Aorta (tissue), 5 donors: ENCODE data around the gene CACTIN. TPM values are rescaled to one million over a fixed set of nuclear protein-coding genes. Genes with fewer than 3 reads are reported as not detected.

Experiments
- ATAC-seq: fragments of 200-7000 bp; cut with Tn5 transposase; one replicate; pipeline ENCODE4 v1.9.1; 2022; ENCODE audit warnings: moderate library complexity; ENCODE audit not compliant: low FRiP score
- DNase-seq, 2 donors: peaks; one replicate each; pipeline ENCODE4 v3.0.0-alpha.2; 2020
- H3K27ac ChIP-seq, 2 donors: one replicate each; pipeline ENCODE4 v1.5.1; 2013; ENCODE audit warnings: low read length in 2 of 2, mild to moderate bottlenecking in 2 of 2, moderate library complexity in 2 of 2, control low read depth in 1 of 2, inconsistent platforms in 1 of 2, low read depth in 1 of 2
- H3K27me3 ChIP-seq, 2 donors: one replicate each; pipeline ENCODE4 v1.6.1; 2013; ENCODE audit warnings: control low read depth in 1 of 2, low read length in 1 of 2, mild to moderate bottlenecking in 1 of 2, moderate library complexity in 1 of 2; ENCODE audit not compliant: insufficient read depth in 2 of 2, control insufficient read depth in 1 of 2
- H3K36me3 ChIP-seq, 2 donors: one replicate each; pipeline ENCODE4 v1.6.1; 2013; ENCODE audit warnings: control low read depth in 1 of 2, low read length in 1 of 2, mild to moderate bottlenecking in 1 of 2; ENCODE audit not compliant: insufficient read depth in 2 of 2, control insufficient read depth in 1 of 2
- H3K4me1 ChIP-seq, 2 donors: one replicate each; pipeline ENCODE4 v1.6.1; 2013; ENCODE audit warnings: low read length in 2 of 2, control low read depth in 1 of 2, mild to moderate bottlenecking in 1 of 2, moderate library complexity in 1 of 2; ENCODE audit not compliant: insufficient read depth in 2 of 2, control insufficient read depth in 1 of 2
- H3K4me3 ChIP-seq, 2 donors: one replicate each; pipeline ENCODE4 v1.5.1; 2013; ENCODE audit warnings: low read length in 2 of 2, control low read depth in 1 of 2, mild to moderate bottlenecking in 1 of 2
- H3K9me3 ChIP-seq: one replicate; pipeline ENCODE4 v1.6.1; 2013; ENCODE audit warnings: mild to moderate bottlenecking, low read length; ENCODE audit not compliant: control insufficient read depth
- WGBS, 2 donors: extraction: QIAGEN DNeasy Blood & Tissue Kit; methylation state at CpG; one replicate each; pipeline ENCODE4 v1.1.7; 2013; 5-methylcytosine and 5-hydroxymethylcytosine counted together
- intact Hi-C, 2 donors: fragments of 100-400 bp; cut with DNase I; formaldehyde crosslinking; loops; one replicate each; pipeline versions ENCODE4 v1.14.2 to v1.15.0; 2022
- polyA plus RNA-seq, 2 donors: library from polyadenylated mRNA; stranded (reverse); fragments of 200-250 nt; gene quantifications; one replicate each; pipeline ENCODE4 v1.2.3, GENCODE V29; 2013
- total RNA-seq, 2 donors: library from RNA; stranded (reverse); fragmentation: NEBNext Ultra II Directional; extraction: Animal tissue kit (Norgen Biotek cat#: 25700); gene quantifications; one replicate each; pipeline ENCODE4 v1.2.1, GENCODE V29; 2021
- donor health status: healthy with polysubstance abuse.
- donor health status: Bipolar disorder and iron deficiency.
- donor health status: DM: no; HTN: no; CAD: no.
- donor health status: DM: no; HTN: no; CAD: no.
- donor health status: DM: yes; HTN: yes; CAD: no.

CACTIN gene
- total and polyA plus RNA-seq, 4 donors = 4.5 to 19.3 (median 17.3) TPM

- 85 to 89% methylated on average over 28 to 29 of the region's 29 CpGs for WGBS, 2 donors
- ATAC-seq (no peak), DNase-seq (peak in 1 of 2 donors; percentile 50)
- intact Hi-C loops = no loop called here
- Histone ChIP-seq H3K4me3 (no peak overlapping the region), H3K9me3 (no peaks in the 10 kb centered on the region), H3K27ac (no peak overlapping the region), H3K36me3 (no peaks in the 10 kb centered on the region), H3K4me1 (peaks cover 0 to 4% of the 10 kb centered on the region in 2 donors), H3K27me3 (no peaks in the 10 kb centered on the region)
These were observed 50.5 kb downstream of the CACTIN start for GRCh38 chr19:3575949-3576673.

GRCh38 chr19:3575260-3575741, 51.3 kb downstream of the CACTIN start:
- 91 to 92% methylated on average over 19 of the region's 19 CpGs for WGBS, 2 donors
- ATAC-seq (no peak), DNase-seq (no peak)
- Histone ChIP-seq H3K27ac (no peak overlapping the region), H3K9me3 (no peaks in the 10 kb centered on the region), H3K36me3 (no peaks in the 10 kb centered on the region), H3K4me3 (no peak overlapping the region), H3K4me1 (peaks cover 0 to under 1% of the 10 kb centered on the region in 2 donors), H3K27me3 (no peaks in the 10 kb centered on the region)
- intact Hi-C loops = no loop called here

- H3K27me3 ChIP-seq = no peaks in the 10 kb centered on the region
- intact Hi-C loops = loop anchor here in 1 of 2 donors (5.0 kb wide), 1 partner anchor 33 kb away; the partner anchor contains the start of gene TBXA2R
- no peaks in the 10 kb centered on the region for H3K36me3 ChIP-seq
- H3K4me3 ChIP-seq = no peak overlapping the region
- H3K4me1 ChIP-seq = no peaks in the 10 kb centered on the region
- H3K27ac ChIP-seq = no peak overlapping the region
- no peaks in the 10 kb centered on the region for H3K9me3 ChIP-seq
- DNase-seq (peak; percentile 95 to 96), ATAC-seq (peak; percentile 1)
- WGBS, 2 donors = 60% methylated on average over 53 to 55 of the region's 55 CpGs
These were observed 52.5 kb downstream of the CACTIN start for GRCh38 chr19:3573858-3574637.

- intact Hi-C loops = loop anchor here in 1 of 2 donors (5.0 kb wide), 1 partner anchor 34 kb away; the partner anchor contains the start of gene TBXA2R
These were observed 53.3 kb downstream of the CACTIN start for GRCh38 chr19:3573162-3573857.

GRCh38 chr19:3572855-3573161, 53.8 kb downstream of the CACTIN start, which contains the start of gene HMG20B:
Gene HMG20B (plus strand): TSS chr19:3572944. CDS start chr19:3573310, 366 bp downstream.
- ATAC-seq (no peak), DNase-seq (no peak)
- intact Hi-C loops = loop anchor here in 1 of 2 donors (1.0 to 5.0 kb wide), 2 partner anchors 16 to 34 kb away; partner anchors contain the start of genes MFSD12 and TBXA2R
- Histone ChIP-seq H3K27ac (peak within 1 kb of the TSS in 1 of 2 donors; percentile 32), H3K36me3 (no peaks in the 10 kb centered on the region), H3K27me3 (no peaks in the 10 kb centered on the region), H3K4me3 (peak within 1 kb of the TSS; percentile 74 to 94), H3K9me3 (no peaks in the 10 kb centered on the region), H3K4me1 (no peaks in the 10 kb centered on the region)
- 1 to 2% methylated on average over 16 to 30 of the region's 30 CpGs for WGBS, 2 donors

More at GRCh38 chr19:3573162-3573857, 53.3 kb downstream of the CACTIN start:
- Histone ChIP-seq H3K27ac (peak overlapping the region in 1 of 2 donors; percentile 32), H3K4me1 (no peaks in the 10 kb centered on the region), H3K36me3 (no peaks in the 10 kb centered on the region), H3K27me3 (no peaks in the 10 kb centered on the region), H3K9me3 (no peaks in the 10 kb centered on the region), H3K4me3 (peak overlapping the region; percentile 74 to 94)
- ATAC-seq = peak; percentile 20
- peak; percentile 65 to 83 for DNase-seq
- WGBS, 2 donors = 1 to 2% methylated on average over 42 to 60 of the region's 60 CpGs

GRCh38 chr19:3572132-3572854, 54.3 kb downstream of the CACTIN start:
- intact Hi-C loops = loop anchor here in 1 of 2 donors (1.0 to 5.0 kb wide), 2 partner anchors 15 to 35 kb away; partner anchors contain the start of genes MFSD12 and TBXA2R
- no peak overlapping the region for H3K27ac ChIP-seq
- peak; percentile 98 for ATAC-seq
- WGBS, 2 donors = 1 to 2% methylated on average over 45 to 48 of the region's 48 CpGs
- no peaks in the 10 kb centered on the region for H3K9me3 ChIP-seq
- H3K4me3 ChIP-seq = peak overlapping the region in 1 of 2 donors; percentile 19
- no peaks in the 10 kb centered on the region for H3K27me3 ChIP-seq
- no peaks in the 10 kb centered on the region for H3K36me3 ChIP-seq
- H3K4me1 ChIP-seq = no peaks in the 10 kb centered on the region
- peak; percentile 100 for DNase-seq

GRCh38 chr19:3570606-3571011, 56.0 kb downstream of the CACTIN start:
- WGBS, 2 donors = 80 to 86% methylated on average over 7 of the region's 7 CpGs
- intact Hi-C loops = loop anchor here in 1 of 2 donors (5.0 kb wide), 1 partner anchor 37 kb away; the partner anchor contains the start of gene TBXA2R
- no peak for ATAC-seq

More at GRCh38 chr19:3570606-3571011, 56.0 kb downstream of the CACTIN start:
- Histone ChIP-seq H3K27ac (no peak overlapping the region), H3K27me3 (no peaks in the 10 kb centered on the region), H3K9me3 (no peaks in the 10 kb centered on the region), H3K36me3 (no peaks in the 10 kb centered on the region), H3K4me1 (no peaks in the 10 kb centered on the region), H3K4me3 (no peak overlapping the region)
- no peak for DNase-seq
